GM19438 (cell line): ENCODE results near the gene SH3GL1.
"Not testable (repeated sequence)": the region's sequence is repeated elsewhere in the genome, so short reads cannot be mapped to it uniquely, and the experiment has no call there.

Experiments
- ATAC-seq: cut with Tn5 transposase; IDR thresholded peaks from one replicate; pipeline ENCODE4 v1.9.1; 2021; ENCODE audit warnings: low read depth; ENCODE audit not compliant: unreplicated experiment

Gene SH3GL1

GRCh38 chr19:4350111-4350510, 50.2 kb downstream of the SH3GL1 start:
- no peak for ATAC-seq

- not testable (repeated sequence) for ATAC-seq
Measured at GRCh38 chr19:4349225-4349624, 51.1 kb downstream of the SH3GL1 start.

- ATAC-seq = no peak
Measured at GRCh38 chr19:4347521-4347920, 52.8 kb downstream of the SH3GL1 start.

- no peak for ATAC-seq
Measured at GRCh38 chr19:4346020-4346383, 54.3 kb downstream of the SH3GL1 start.

- no peak for ATAC-seq
Measured at GRCh38 chr19:4345342-4346019, 54.9 kb downstream of the SH3GL1 start.

- ATAC-seq = peak; percentile 37
Measured at GRCh38 chr19:4343370-4344307, 56.7 kb downstream of the SH3GL1 start, which contains the start of gene MPND. Gene MPND (plus strand): TSS chr19:4343562. CDS start chr19:4343594, 32 bp downstream.

- ATAC-seq = peak; percentile 88
Measured at GRCh38 chr19:4342615-4343369, 57.6 kb downstream of the SH3GL1 start.

- ATAC-seq = no peak
Measured at GRCh38 chr19:4342314-4342614, 58.1 kb downstream of the SH3GL1 start.

- ATAC-seq = no peak
Measured at GRCh38 chr19:4338441-4339355, 61.6 kb downstream of the SH3GL1 start, which contains the start of gene STAP2. Gene STAP2 (minus strand): TSS chr19:4338827. CDS start chr19:4338753, 74 bp downstream.

- ATAC-seq = no peak
Measured at GRCh38 chr19:4337906-4338440, 62.4 kb downstream of the SH3GL1 start.

GRCh38 chr19:4334929-4335570, 65.3 kb downstream of the SH3GL1 start:
- ATAC-seq = no peak

- no peak for ATAC-seq
Measured at GRCh38 chr19:4329858-4330257, 70.5 kb downstream of the SH3GL1 start.

- ATAC-seq = not testable (repeated sequence)
Measured at GRCh38 chr19:4328991-4329681, 71.2 kb downstream of the SH3GL1 start.

- peak; percentile 71 for ATAC-seq
Measured at GRCh38 chr19:4328243-4328990, 71.9 kb downstream of the SH3GL1 start.

- peak; percentile 4 for ATAC-seq
Measured at GRCh38 chr19:4327877-4328242, 72.5 kb downstream of the SH3GL1 start.

GRCh38 chr19:4327252-4327876, 73.0 kb downstream of the SH3GL1 start:
- ATAC-seq = peak; percentile 30

GRCh38 chr19:4326837-4327251, 73.5 kb downstream of the SH3GL1 start:
- ATAC-seq = no peak
